Keratinocyte (primary cell): ENCODE results near the gene HMCES. TPM values are rescaled to one million over a fixed set of nuclear protein-coding genes. Genes with fewer than 3 reads are reported as not detected.

Experiments
- DNase-seq: peaks from one replicate; pipeline ENCODE4 v3.0.0-alpha.2; 2011; ENCODE audit warnings: low read depth, missing footprints, low spot score
- FAIRE-seq: peaks from 2 replicates; lab custom pipeline; 2011; peaks lifted over from hg19 to GRCh38; lab: Jason Lieb, UNC
- H2AFZ ChIP-seq: 2 replicates; pipeline ENCODE4 v1.6.0; 2012; ENCODE audit warnings: low read length, control low read depth, inconsistent platforms; ENCODE audit not compliant: control insufficient read depth
- H3K27ac ChIP-seq: 2 replicates; pipeline ENCODE4 v1.5.1; 2011; ENCODE audit warnings: low read length; ENCODE audit not compliant: control insufficient read depth, insufficient read depth
- H3K27me3 ChIP-seq: 3 replicates; pipeline ENCODE4 v1.6.0; 2011; ENCODE audit warnings: low read length; ENCODE audit not compliant: control insufficient read depth, insufficient read depth; ENCODE audit errors: extremely low read depth
- H3K36me3 ChIP-seq, 2 experiments: 2 replicates in 1 of 2; 3 replicates in 1 of 2; pipeline ENCODE4 v1.5.1; 2011; ENCODE audit warnings: low read length in 2 of 2, mild to moderate bottlenecking in 1 of 2; ENCODE audit not compliant: control insufficient read depth in 2 of 2, insufficient read depth in 2 of 2; ENCODE audit errors: extremely low read depth in 1 of 2
- H3K4me1 ChIP-seq: 3 replicates; pipeline ENCODE4 v1.5.1; 2011; ENCODE audit warnings: low read length; ENCODE audit not compliant: control insufficient read depth, insufficient read depth; ENCODE audit errors: extremely low read depth
- H3K4me2 ChIP-seq: 3 replicates; pipeline ENCODE4 v1.6.0; 2011; ENCODE audit warnings: low read depth, low read length; ENCODE audit not compliant: control insufficient read depth, insufficient read depth; ENCODE audit errors: extremely low read depth
- H3K4me3 ChIP-seq, 3 experiments: fragments of 200-600 bp in 1 of 3; sonication (generic) in 1 of 3; 2 replicates in 2 of 3; 3 replicates in 1 of 3; pipeline ENCODE4 v1.5.1; 2011 to 2016; ENCODE audit warnings: low read length in 3 of 3, mild to moderate bottlenecking in 3 of 3, control low read depth in 2 of 3, inconsistent platforms in 1 of 3, low read depth in 1 of 3, mixed read lengths in 1 of 3, mixed run types in 1 of 3, moderate library complexity in 1 of 3; ENCODE audit not compliant: control insufficient read depth in 2 of 3, insufficient read depth in 2 of 3; ENCODE audit errors: extremely low read depth in 1 of 3
- H3K79me2 ChIP-seq: 2 replicates; pipeline ENCODE4 v1.6.0; 2012; ENCODE audit warnings: low read length; ENCODE audit not compliant: control insufficient read depth, insufficient read depth
- H3K9ac ChIP-seq: 3 replicates; pipeline ENCODE4 v1.6.0; 2011; ENCODE audit warnings: low read length; ENCODE audit not compliant: control insufficient read depth, insufficient read depth; ENCODE audit errors: extremely low read depth
- H3K9me1 ChIP-seq: 3 replicates; pipeline ENCODE4 v1.6.0; 2011; ENCODE audit warnings: low read length; ENCODE audit not compliant: control insufficient read depth, insufficient read depth; ENCODE audit errors: extremely low read depth
- H3K9me3 ChIP-seq: 2 replicates; pipeline ENCODE4 v1.5.1; 2012; ENCODE audit warnings: low read depth, low read length; ENCODE audit not compliant: control insufficient read depth
- H4K20me1 ChIP-seq: 3 replicates; pipeline ENCODE4 v1.6.0; 2011; ENCODE audit warnings: low read length; ENCODE audit not compliant: control insufficient read depth, insufficient read depth; ENCODE audit errors: extremely low read depth
- CTCF ChIP-seq, 3 experiments: IDR thresholded peaks in 1 of 3; conservative IDR thresholded peaks in 1 of 3; optimal IDR thresholded peaks in 1 of 3; 2 replicates in 2 of 3; 3 replicates in 1 of 3; pipeline versions ENCODE3 to v1.5.1; 2011; ENCODE audit warnings: low read length in 3 of 3, mild to moderate bottlenecking in 3 of 3, moderate library complexity in 2 of 3, control low read depth in 1 of 3, inconsistent platforms in 1 of 3; ENCODE audit not compliant: insufficient read depth in 2 of 3; ENCODE audit errors: extremely low read depth in 1 of 3
- EZH2 ChIP-seq: IDR thresholded peaks from one replicate; pipeline ENCODE4 v1.6.1; 2012; ENCODE audit warnings: inconsistent platforms, mild to moderate bottlenecking, low read length, moderate library complexity
- dilution Hi-C: fragments of 300-500 bp; cut with MboI; formaldehyde crosslinking; loops from one replicate; pipeline ENCODE4 v1.7.0; 2020; ENCODE audit warnings: low sequenced_read_pairs; ENCODE audit not compliant: extremely low pct_ligation_motif_present
- polyA plus RNA-seq, 5 experiments: library from polyadenylated mRNA; depleted of rRNA in 3 of 5; stranded (reverse) in 3 of 5; stranded (forward) in 1 of 5; unstranded in 1 of 5; fragments of >200 nt; gene quantifications; 1 replicate in 1 of 5; 2 replicates in 3 of 5; 3 replicates in 1 of 5; pipeline versions ENCODE4 v1.2.1 to v1.2.3, GENCODE V29; 2011 to 2012; ENCODE audit warnings: missing spikeins in 2 of 5, low read depth in 1 of 5, low replicate concordance in 1 of 5

HMCES gene
- polyA plus RNA-seq, 1 donor (not counting 4 experiments of a cell fraction or from before 2014, with no cell fraction given) = 54.6 TPM

- dilution Hi-C loops = no loop called here
- Histone ChIP-seq H3K9me1 (no peaks in the 10 kb centered on the region), H3K27me3 (no peaks in the 10 kb centered on the region), H3K9me3 (no peaks in the 10 kb centered on the region), H3K4me2 (peak overlapping the region; percentile 55), H4K20me1 (no peaks in the 10 kb centered on the region), H3K36me3 (peaks cover 0 to 4% of the 10 kb centered on the region in 2 experiments), H3K4me3 (no peak overlapping the region), H3K9ac (no peak overlapping the region), H3K79me2 (peaks cover 32% of the 10 kb centered on the region), H2AFZ (no peak overlapping the region), H3K4me1 (peaks cover 24% of the 10 kb centered on the region), H3K27ac (peak overlapping the region; percentile 67)
- DNase-seq = peak; percentile 33
- FAIRE-seq = peak; percentile 32
- TF ChIP-seq CTCF (optimal IDR thresholded peaks at IDR 0.05 in 1 of 3, IDR thresholded peaks at IDR 0.05 in 1 of 3, conservative IDR thresholded peaks at IDR 0.05 in 1 of 3; ENCODE audit: extremely low read depth in 1 of 3, insufficient read depth in 2 of 3, low read length in 3 of 3) = no peak
Observed at GRCh38 chr3:129282727-129283327, 4.2 kb downstream of the HMCES start.

- Histone ChIP-seq H2AFZ (no peak overlapping the region), H3K9me3 (no peaks in the 10 kb centered on the region), H3K9me1 (no peaks in the 10 kb centered on the region), H3K79me2 (peaks cover 22% of the 10 kb centered on the region), H3K4me1 (peaks cover 21% of the 10 kb centered on the region), H3K4me3 (no peak overlapping the region), H4K20me1 (no peaks in the 10 kb centered on the region), H3K4me2 (no peak overlapping the region), H3K27ac (no peak overlapping the region), H3K36me3 (peaks cover 5 to 7% of the 10 kb centered on the region in 2 experiments), H3K27me3 (no peaks in the 10 kb centered on the region), H3K9ac (no peak overlapping the region)
- DNase-seq = no peak
- dilution Hi-C loops = no loop called here
- FAIRE-seq = no peak
- TF ChIP-seq CTCF (optimal IDR thresholded peaks at IDR 0.05 in 1 of 3, IDR thresholded peaks at IDR 0.05 in 1 of 3, conservative IDR thresholded peaks at IDR 0.05 in 1 of 3; ENCODE audit: extremely low read depth in 1 of 3, insufficient read depth in 2 of 3, low read length in 3 of 3) (no peak), EZH2 (no peak)
Observed at GRCh38 chr3:129286081-129286480, 7.4 kb downstream of the HMCES start.
